Activated CD4-positive, alpha-beta memory T cell treated with anti-CD3 and anti-CD28 coated beads for 36 hours (primary cell): ENCODE results near the gene MED8. TPM values are rescaled to one million over a fixed set of nuclear protein-coding genes. Genes with fewer than 3 reads are reported as not detected.

Experiments used
- CTCF ChIA-PET: fragments of 350-600 bp; sonication (Branson Sonifier 250); formaldehyde crosslinking; loops from one replicate; lab custom pipeline; 2021; ENCODE audit warnings: antibody characterized with exemption, inconsistent platforms; lab: Charles Lee
- POLR2A ChIA-PET: fragments of 350-600 bp; sonication (Branson Sonifier 250); formaldehyde crosslinking; loops from one replicate; lab custom pipeline; 2021; ENCODE audit warnings: antibody characterized with exemption; lab: Charles Lee
- DNase-seq: peaks from one replicate; pipeline ENCODE4 v3.0.0-alpha.2; 2020
- H3K27ac Mint-ChIP-seq: one replicate; pipeline ENCODE4 v1.8.0; 2021; ENCODE audit warnings: mixed read lengths
- H3K27me3 Mint-ChIP-seq: one replicate; pipeline ENCODE4 v1.8.0; 2021; ENCODE audit warnings: mixed read lengths
- H3K36me3 Mint-ChIP-seq: one replicate; pipeline ENCODE4 v1.8.0; 2021; ENCODE audit warnings: mixed read lengths
- H3K4me1 Mint-ChIP-seq: one replicate; pipeline ENCODE4 v1.8.0; 2021; ENCODE audit warnings: low read depth, mixed read lengths
- H3K4me3 Mint-ChIP-seq: one replicate; pipeline ENCODE4 v1.8.0; 2021; ENCODE audit warnings: mild to moderate bottlenecking, mixed read lengths
- H3K9me3 Mint-ChIP-seq: one replicate; pipeline ENCODE4 v1.8.0; 2021; ENCODE audit warnings: mixed read lengths
- intact Hi-C: fragments of 100-400 bp; cut with micrococcal nuclease; formaldehyde crosslinking; loops from one replicate; pipeline ENCODE4 v1.15.1; 2023
- total RNA-seq, 2 experiments: library from RNA; stranded (reverse); gene quantifications; one replicate each; pipeline ENCODE4 v1.2.3, GENCODE V29; 2021

Gene MED8
- total RNA-seq, 2 experiments from 2014 or later: 38.9 to 39.4 TPM

DNA sequence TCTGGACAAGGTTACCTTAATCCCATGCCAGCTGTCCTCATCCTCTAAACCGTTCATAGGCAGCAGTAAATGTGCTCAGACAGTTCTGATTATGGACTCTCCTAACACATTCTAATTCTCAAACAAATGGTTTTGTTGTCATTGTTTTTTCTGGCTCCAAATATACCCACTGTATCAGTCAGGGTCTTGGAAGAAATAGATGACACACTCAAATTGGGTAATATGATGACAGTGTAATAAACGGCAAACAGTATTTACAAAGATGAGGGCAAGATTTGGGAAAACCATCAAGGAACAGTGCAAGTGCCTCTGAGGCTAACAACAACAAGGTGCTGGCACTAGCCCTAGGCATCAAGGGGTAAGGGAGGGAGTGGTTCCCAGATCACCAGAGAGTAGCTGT, 35.1 kb downstream of the MED8 start:
- Mint-ChIP-seq H3K4me3 (no peak overlapping the region), H3K36me3 (peaks cover 7% of the 10 kb centered on the region), H3K9me3 (no peaks in the 10 kb centered on the region), H3K27me3 (no peaks in the 10 kb centered on the region), H3K27ac (no peak overlapping the region), H3K4me1 (peaks cover 4% of the 10 kb centered on the region)
- ChIA-PET POLR2A (no interaction called here), CTCF (interaction anchor here (0.9 to 1.1 kb wide), 2 partner anchors 60 to 127 kb away, joined by 3 to 4 read pairs; no protein-coding TSS in a partner anchor)
- DNase-seq: no peak
- intact Hi-C loops: no loop called here

DNA sequence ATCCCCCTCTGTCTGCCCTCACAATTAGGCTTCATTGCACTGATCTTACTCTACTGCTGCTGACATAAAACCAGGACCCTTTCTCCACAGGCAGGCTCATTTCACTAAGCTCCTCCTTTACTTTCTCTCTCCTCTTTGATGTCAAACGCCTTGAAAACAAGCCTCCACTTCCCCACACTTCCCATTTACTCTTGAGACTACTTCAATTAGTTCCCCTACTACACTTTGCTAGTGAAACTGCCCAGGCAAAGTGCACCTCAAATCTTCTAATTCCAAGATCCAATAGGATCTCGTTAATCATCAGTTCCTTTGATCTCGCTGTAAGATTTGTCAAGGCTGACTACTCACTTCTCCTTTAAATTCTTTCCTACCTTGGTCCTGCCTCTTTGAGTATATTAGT, 36.7 kb downstream of the MED8 start:
- Mint-ChIP-seq H3K27ac (no peak overlapping the region), H3K9me3 (no peaks in the 10 kb centered on the region), H3K36me3 (peaks cover 3% of the 10 kb centered on the region), H3K4me3 (no peak overlapping the region), H3K4me1 (peaks cover 4% of the 10 kb centered on the region), H3K27me3 (no peaks in the 10 kb centered on the region)
- intact Hi-C loops: no loop called here
- CTCF ChIA-PET: interaction anchor here (0.8 kb wide), 1 partner anchor 106 kb away, joined by 3 read pairs; no protein-coding TSS in a partner anchor
- POLR2A ChIA-PET: interaction anchor here (0.6 kb wide), 1 partner anchor 73 kb away, joined by 3 read pairs; no protein-coding TSS in a partner anchor
- no peak for DNase-seq

DNA sequence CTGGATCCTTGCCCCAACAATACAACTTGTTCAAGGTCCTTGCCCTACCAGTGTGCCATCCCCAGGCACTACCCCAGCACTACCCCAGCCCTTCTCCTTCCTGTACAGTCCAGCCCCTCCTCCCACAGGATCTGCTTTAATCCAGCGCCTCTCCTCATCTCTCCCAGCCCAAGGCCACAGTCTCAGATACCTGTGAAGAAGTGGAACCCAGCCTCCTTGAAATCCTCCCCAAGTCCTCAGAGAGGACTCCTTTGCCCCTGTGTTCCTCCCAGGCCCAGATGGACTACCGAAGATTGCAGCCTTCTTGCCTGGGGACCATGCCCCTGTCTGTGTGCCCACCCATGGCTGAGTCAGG, 37.3 kb downstream of the MED8 start:
- Mint-ChIP-seq H3K4me3 (no peak overlapping the region), H3K9me3 (no peaks in the 10 kb centered on the region), H3K4me1 (peaks cover 2% of the 10 kb centered on the region), H3K27ac (no peak overlapping the region), H3K27me3 (no peaks in the 10 kb centered on the region), H3K36me3 (peaks cover 3% of the 10 kb centered on the region)
- POLR2A ChIA-PET: no interaction called here
- CTCF ChIA-PET: interaction anchor here (0.8 kb wide), 1 partner anchor 106 kb away, joined by 3 read pairs; no protein-coding TSS in a partner anchor
- no peak for DNase-seq
- intact Hi-C loops: no loop called here

DNA sequence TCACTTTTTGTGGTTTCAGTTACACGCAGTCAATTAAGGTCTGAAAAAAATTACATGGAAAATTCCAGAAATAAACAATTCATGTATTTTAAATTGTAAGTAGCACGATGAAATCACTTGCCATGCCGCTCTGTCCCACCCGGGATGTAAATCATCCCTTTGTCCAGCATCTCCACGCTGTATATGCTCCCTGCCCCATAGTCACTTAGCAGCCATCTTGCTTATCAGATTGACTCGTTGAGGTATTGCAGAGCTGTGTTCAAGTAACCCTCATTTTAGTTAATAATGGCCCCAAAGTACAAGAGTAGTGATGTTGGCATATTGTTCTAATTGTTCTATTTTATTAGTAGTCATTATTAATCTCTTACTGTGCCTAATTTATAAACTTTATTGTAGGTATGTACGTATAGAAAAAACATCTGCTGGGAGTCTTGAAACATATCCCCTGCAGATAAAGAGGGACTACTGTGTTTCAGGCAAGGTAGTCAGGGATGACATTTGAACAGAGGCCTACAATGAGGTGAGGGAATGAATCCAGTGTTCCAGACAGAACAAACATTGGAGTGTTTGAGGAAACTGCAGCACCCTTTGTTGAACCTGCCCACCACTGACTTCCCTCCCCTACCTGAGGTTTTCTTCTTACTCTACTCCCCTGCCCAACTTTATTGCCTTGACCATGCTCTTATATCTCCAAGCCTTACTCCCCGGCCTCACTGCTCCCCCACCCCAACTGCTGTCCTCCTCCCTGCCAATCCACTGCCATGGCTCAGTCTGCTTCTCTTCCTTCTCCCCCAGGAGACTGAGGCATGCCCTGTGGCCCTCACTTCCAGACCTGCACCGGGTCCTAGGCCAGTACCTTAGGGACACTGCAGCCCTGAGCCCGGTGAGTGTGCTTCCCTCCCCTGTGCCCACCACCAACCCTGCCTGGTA, 37.9 kb downstream of the MED8 start:
- peaks cover 2% of the 10 kb centered on the region for H3K4me1 Mint-ChIP-seq
- CTCF ChIA-PET: interaction anchor here (0.8 kb wide), 1 partner anchor 105 kb away, joined by 3 read pairs; no protein-coding TSS in a partner anchor
- H3K9me3 Mint-ChIP-seq: no peaks in the 10 kb centered on the region
- peaks cover 3% of the 10 kb centered on the region for H3K36me3 Mint-ChIP-seq
- intact Hi-C loops: no loop called here
- H3K27ac Mint-ChIP-seq: no peak overlapping the region
- POLR2A ChIA-PET: no interaction called here
- no peak for DNase-seq
- no peak overlapping the region for H3K4me3 Mint-ChIP-seq
- no peaks in the 10 kb centered on the region for H3K27me3 Mint-ChIP-seq

DNA sequence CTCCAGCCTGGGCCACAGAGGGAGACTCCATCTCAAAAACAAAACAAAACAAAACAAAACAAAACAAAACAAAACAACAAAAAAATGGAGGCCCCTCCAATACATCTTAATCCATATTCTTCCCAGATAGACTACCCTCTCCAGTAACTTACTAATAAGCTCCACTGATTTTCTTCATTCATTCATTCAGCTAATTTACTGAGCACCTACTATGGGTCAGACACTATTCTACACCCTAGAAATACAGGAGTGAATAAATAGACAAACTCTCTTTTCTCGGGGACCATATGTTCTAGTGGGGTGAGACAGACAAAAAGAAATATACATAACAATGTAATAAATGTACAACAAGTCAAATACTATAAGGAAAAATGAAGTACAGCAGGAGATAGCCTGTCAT, 38.6 kb downstream of the MED8 start:
- no peak for DNase-seq
- H3K36me3 Mint-ChIP-seq: peaks cover 2% of the 10 kb centered on the region
- H3K27ac Mint-ChIP-seq: no peak overlapping the region
- H3K9me3 Mint-ChIP-seq: no peaks in the 10 kb centered on the region
- no peaks in the 10 kb centered on the region for H3K27me3 Mint-ChIP-seq
- intact Hi-C loops: no loop called here
- POLR2A ChIA-PET: interaction anchor here (1.4 kb wide), 1 partner anchor 9 kb away, joined by 3 read pairs; no protein-coding TSS in a partner anchor
- H3K4me3 Mint-ChIP-seq: no peak overlapping the region
- peaks cover 2% of the 10 kb centered on the region for H3K4me1 Mint-ChIP-seq
- CTCF ChIA-PET: no interaction called here

DNA sequence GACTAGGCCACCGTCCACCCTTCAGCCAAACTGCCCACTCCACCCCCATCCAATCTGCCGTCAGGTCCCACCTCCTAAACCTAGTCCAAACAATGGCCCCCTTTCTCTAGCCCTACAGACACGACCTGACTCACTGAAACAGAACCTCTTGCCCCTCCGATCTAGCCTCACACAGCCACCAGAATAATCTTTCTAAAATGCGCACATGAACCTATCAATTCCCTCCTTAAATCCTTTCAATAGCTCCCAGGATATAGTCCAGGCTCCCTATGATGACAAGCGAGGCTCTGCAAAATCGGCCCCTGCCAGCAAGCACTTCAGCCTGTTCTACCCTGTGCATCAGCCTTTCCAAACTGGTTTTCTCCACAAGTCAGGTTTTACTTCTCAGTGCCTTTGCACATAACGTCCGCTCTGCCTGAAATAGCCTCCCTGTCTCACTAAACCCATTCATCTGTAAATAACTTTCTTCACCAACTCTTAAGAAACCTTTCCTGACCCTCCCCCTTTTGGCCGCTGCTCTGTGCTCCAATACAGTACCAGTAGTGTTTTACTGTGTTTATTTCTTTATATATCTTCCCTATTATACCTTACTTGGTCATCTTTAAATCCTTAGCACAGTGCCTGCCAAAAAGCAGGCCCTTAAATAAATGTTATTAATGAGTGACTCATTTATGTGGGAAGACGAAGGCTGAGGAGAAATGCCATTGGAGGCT, 39.9 kb downstream of the MED8 start:
- Mint-ChIP-seq H3K36me3 (no peaks in the 10 kb centered on the region), H3K27me3 (no peaks in the 10 kb centered on the region), H3K4me1 (peaks cover 2% of the 10 kb centered on the region), H3K27ac (peak overlapping the region; percentile 85), H3K4me3 (peak overlapping the region; percentile 74), H3K9me3 (no peaks in the 10 kb centered on the region)
- intact Hi-C loops: no loop called here
- ChIA-PET POLR2A (interaction anchor here (1.4 kb wide), 1 partner anchor 11 kb away, joined by 3 read pairs; no protein-coding TSS in a partner anchor), CTCF (no interaction called here)
- no peak for DNase-seq

DNA sequence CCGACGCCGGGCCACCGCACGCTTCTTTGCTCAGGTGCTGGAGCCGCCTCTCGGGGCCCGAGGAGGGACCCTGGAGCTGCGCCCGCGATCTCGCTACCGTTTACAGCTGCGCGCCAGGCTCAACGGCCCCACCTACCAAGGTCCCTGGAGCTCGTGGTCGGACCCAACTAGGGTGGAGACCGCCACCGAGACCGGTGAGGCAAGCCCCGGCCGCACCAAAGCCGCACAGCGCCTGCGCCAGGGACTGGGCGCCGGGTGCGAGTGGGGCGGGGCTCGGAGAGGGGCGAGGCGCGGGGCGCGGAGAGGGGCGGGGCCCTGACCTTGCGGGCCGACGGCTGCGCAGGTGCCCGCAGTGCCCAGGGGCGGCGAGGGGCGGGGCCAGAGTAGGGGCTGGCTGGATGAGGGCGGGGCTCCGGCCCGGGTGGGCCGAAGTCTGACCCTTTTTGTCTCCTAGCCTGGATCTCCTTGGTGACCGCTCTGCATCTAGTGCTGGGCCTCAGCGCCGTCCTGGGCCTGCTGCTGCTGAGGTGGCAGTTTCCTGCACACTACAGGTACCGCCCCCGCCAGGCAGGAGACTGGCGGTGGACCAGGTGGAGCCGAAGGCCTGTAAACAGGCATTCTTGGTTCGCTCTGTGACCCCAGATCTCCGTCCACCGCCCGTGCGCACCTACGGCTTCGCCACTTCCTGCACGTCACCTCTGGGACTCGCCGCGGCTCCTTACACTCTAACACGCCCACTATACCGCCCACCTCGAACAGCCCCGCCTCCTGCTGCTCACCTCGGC, 40.6 kb downstream of the MED8 start:
- intact Hi-C loops: no loop called here
- H3K4me1 Mint-ChIP-seq: peaks cover 2% of the 10 kb centered on the region
- no peaks in the 10 kb centered on the region for H3K36me3 Mint-ChIP-seq
- no peaks in the 10 kb centered on the region for H3K9me3 Mint-ChIP-seq
- peak overlapping the region; percentile 85 for H3K27ac Mint-ChIP-seq
- ChIA-PET CTCF (no interaction called here), POLR2A (interaction anchor here (0.6 to 0.8 kb wide), 3 partner anchors 19 to 434 kb away, joined by 3 to 4 read pairs (median 4); partner anchors contain the start of gene HYI)
- no peaks in the 10 kb centered on the region for H3K27me3 Mint-ChIP-seq
- peak overlapping the region; percentile 74 for H3K4me3 Mint-ChIP-seq
- peak; percentile 81 for DNase-seq

DNA sequence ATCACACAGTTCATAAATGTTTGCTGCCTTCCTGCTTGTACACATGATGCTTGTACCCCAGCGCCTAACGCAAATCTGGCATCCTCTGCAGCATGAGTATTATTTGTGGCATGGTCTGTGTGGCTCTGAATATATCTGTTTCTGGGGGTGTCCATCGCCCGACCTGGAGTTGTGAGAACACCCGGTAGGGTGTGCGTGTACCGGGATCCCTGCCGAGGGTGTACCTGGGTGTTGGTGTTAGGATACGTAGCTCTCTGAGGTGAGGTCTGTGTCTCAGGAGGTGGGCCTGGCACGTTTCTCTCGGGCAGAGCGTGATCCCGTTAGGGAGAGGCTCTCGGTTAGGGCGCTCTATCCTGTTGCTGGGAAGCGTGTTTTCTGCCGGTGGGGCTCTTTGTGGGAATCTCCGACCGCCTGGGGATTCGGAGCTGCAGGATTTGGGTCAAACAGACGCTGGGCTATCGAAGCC, 41.2 kb downstream of the MED8 start:
- ChIA-PET CTCF (no interaction called here), POLR2A (interaction anchor here (0.6 to 0.8 kb wide), 3 partner anchors 20 to 433 kb away, joined by 3 to 4 read pairs (median 4); partner anchors contain the start of gene HYI)
- Mint-ChIP-seq H3K4me3 (peak overlapping the region; percentile 12), H3K36me3 (no peaks in the 10 kb centered on the region), H3K9me3 (no peaks in the 10 kb centered on the region), H3K4me1 (peaks cover 2% of the 10 kb centered on the region), H3K27me3 (no peaks in the 10 kb centered on the region), H3K27ac (no peak overlapping the region)
- DNase-seq: no peak
- intact Hi-C loops: no loop called here

DNA sequence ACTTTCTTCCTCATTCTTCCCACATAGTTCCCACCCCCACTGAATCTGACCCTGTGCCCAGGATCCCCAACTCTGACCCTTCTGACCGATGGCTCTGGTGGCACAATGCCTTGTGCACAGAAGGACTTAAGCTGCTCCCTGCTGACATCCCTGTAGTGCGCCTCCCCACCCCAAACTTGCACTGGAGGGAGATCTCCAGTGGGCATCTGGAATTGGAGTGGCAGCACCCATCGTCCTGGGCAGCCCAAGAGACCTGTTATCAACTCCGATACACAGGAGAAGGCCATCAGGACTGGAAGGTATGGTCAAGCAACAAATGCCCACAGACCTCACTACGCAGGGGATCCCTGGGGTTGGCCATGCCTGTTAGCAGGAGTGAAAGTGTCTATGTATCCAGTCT, 43.0 kb downstream of the MED8 start:
- no peak for DNase-seq
- H3K36me3 Mint-ChIP-seq: no peaks in the 10 kb centered on the region
- CTCF ChIA-PET: interaction anchor here (1.0 kb wide), 1 partner anchor 12 kb away, joined by 3 read pairs; the partner anchor contains the start of gene CDC20
- no peaks in the 10 kb centered on the region for H3K27me3 Mint-ChIP-seq
- H3K4me3 Mint-ChIP-seq: no peak overlapping the region
- POLR2A ChIA-PET: no interaction called here
- H3K9me3 Mint-ChIP-seq: no peaks in the 10 kb centered on the region
- no peak overlapping the region for H3K27ac Mint-ChIP-seq
- intact Hi-C loops: no loop called here
- H3K4me1 Mint-ChIP-seq: peaks cover 2% of the 10 kb centered on the region

DNA sequence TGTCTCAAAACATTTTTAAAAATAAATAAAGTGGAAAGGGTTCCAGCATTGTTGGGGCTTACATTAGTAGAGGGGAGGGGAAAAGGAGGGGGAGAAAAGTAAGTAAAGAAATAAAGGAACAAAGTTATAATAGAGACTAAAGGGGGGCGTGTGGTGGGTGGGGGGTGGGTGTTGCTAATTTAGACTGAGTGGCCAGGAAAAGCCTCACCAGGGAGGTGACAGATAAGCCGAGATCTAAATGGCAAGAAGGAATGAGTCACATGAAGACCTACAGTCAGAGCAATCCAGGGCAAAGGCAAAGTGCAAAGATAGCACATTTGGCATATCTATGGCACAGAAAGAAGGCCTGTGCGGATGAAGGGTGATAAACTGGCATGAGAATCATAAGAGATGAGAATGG, 44.5 kb downstream of the MED8 start:
- intact Hi-C loops: no loop called here
- Mint-ChIP-seq H3K9me3 (no peaks in the 10 kb centered on the region), H3K36me3 (no peaks in the 10 kb centered on the region), H3K4me1 (peaks cover 2% of the 10 kb centered on the region), H3K27ac (no peak overlapping the region), H3K4me3 (no peak overlapping the region), H3K27me3 (no peaks in the 10 kb centered on the region)
- DNase-seq: no peak
- POLR2A ChIA-PET: no interaction called here
- CTCF ChIA-PET: no interaction called here

DNA sequence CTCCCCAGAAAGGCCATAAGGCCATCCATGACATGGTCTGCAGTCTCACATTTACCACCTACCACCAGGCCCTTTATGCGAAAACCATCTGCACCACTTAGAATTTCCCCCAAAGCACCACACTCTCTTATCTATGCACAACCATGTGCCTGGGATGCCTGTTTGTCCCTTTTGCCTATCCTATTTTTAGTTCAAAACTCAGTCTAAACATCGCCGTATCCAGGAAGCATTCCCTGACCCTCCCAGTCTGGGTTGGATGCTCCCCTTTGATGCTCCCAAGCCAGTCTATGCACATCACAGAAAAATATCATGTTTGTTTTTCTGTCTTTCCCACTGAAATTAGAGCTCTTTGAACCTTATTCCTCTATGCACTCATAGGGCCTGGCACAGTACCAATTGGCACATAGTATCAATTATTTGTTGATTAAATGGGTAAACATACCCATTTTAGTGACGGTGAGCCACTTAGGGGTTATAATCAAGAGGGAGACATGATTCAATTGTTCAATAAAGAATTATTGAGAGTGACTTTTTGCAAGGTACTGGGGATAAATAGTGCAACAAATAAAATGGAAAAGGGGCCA, 45.2 kb downstream of the MED8 start:
- H3K4me1 Mint-ChIP-seq: peaks cover under 1% of the 10 kb centered on the region
- H3K9me3 Mint-ChIP-seq: no peaks in the 10 kb centered on the region
- H3K36me3 Mint-ChIP-seq: no peaks in the 10 kb centered on the region
- H3K27ac Mint-ChIP-seq: no peak overlapping the region
- intact Hi-C loops: no loop called here
- no peak for DNase-seq
- no peak overlapping the region for H3K4me3 Mint-ChIP-seq
- POLR2A ChIA-PET: no interaction called here
- H3K27me3 Mint-ChIP-seq: no peaks in the 10 kb centered on the region
- CTCF ChIA-PET: no interaction called here
